GM12892 (cell line): Measurements from ENCODE around the gene DUSP12.

Experiments
- POLR2A ChIP-seq: IDR thresholded peaks from 2 replicates; pipeline ENCODE4 v1.6.1; 2011; ENCODE audit warnings: low read depth, low read length, control low read depth
- TAF1 ChIP-seq: IDR thresholded peaks from 2 replicates; pipeline ENCODE4 v1.6.1; 2011; ENCODE audit warnings: low read depth, mild to moderate bottlenecking, control low read depth, low read length, borderline replicate concordance

DNA sequence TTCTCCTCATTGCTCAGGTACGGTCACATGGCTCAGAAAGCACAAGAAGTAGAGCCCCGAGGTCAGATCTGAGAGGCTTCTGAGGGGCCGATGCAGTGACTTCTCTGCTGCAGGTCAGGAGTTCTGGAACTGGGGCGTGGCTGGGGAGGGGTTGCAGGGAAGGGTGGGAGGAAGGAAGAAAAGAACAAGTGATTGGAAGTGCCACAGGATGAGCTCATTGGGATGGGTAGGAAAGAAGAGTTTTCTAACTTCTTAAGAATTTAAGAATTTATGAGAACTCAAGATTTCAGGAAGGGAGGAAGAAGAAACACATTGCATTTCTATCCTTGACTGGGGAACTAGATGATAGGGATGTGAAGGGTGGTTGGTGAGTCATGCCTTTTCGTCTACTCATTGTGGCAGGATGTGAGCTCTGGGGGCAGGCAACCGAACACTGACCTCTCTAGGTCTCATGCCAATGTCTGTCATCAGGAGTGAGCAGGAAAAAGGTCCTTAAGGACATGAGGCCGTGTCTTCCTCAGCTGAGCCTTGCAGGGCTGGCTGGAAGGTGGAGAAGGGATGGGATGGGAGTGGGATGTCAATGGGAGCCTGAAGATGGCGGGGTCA is 27.7 kb upstream of the DUSP12 start:
- TF ChIP-seq POLR2A (no peak), TAF1 (no peak)
